A549 (cell line): ENCODE measurements around the gene RNF2. TPM values are rescaled to one million over a fixed set of nuclear protein-coding genes. Genes with fewer than 3 reads are reported as not detected.

Source experiments
- ATAC-seq, 2 experiments: fragments of 200-7000 bp in 1 of 2; fragments of >200 bp in 1 of 2; cut with Nextera tagmentation in 1 of 2; cut with Tn5 transposase in 1 of 2; 3 replicates each; pipeline versions ENCODE4 v1.8.0 to v1.9.1; 2018 to 2020; ENCODE audit warnings: mild to moderate bottlenecking in 1 of 2, moderate library complexity in 1 of 2
- CTCF ChIA-PET: fragments of 300-600 bp; sonication (Branson Sonifier 250); formaldehyde crosslinking; extraction: SDS; loops from one replicate; lab custom pipeline; 2021; ENCODE audit warnings: antibody characterized with exemption, inconsistent platforms; lab: Yijun Ruan, JAX
- POLR2A ChIA-PET: fragments of 350-600 bp; formaldehyde crosslinking; extraction: SDS; loops from one replicate; lab custom pipeline; 2021; ENCODE audit warnings: antibody characterized with exemption, inconsistent platforms; lab: Yijun Ruan, JAX
- DNase-seq, 2 experiments: peaks; one replicate each; pipeline versions ENCODE4 v3.0.0 to v3.0.0-alpha.2; 2011 to 2016; ENCODE audit warnings: low read depth in 1 of 2, low spot score in 1 of 2
- FAIRE-seq: peaks from 2 replicates; lab custom pipeline; 2011; peaks lifted over from hg19 to GRCh38; lab: Jason Lieb, UNC
- H3K27ac ChIP-seq, 2 experiments: fragments of >200 bp; sonication (Bioruptor Twin); formaldehyde crosslinking; 3 replicates each; pipeline ENCODE4 v1.5.1; 2016 to 2017
- H3K4me1 ChIP-seq: fragments of >200 bp; sonication (Bioruptor Twin); formaldehyde crosslinking; 3 replicates; pipeline ENCODE4 v1.6.1; 2016
- H3K4me2 ChIP-seq: fragments of >200 bp; sonication (Bioruptor Twin); formaldehyde crosslinking; 3 replicates; pipeline ENCODE4 v1.6.1; 2016
- H3K4me3 ChIP-seq: fragments of >200 bp; sonication (Bioruptor Twin); formaldehyde crosslinking; 3 replicates; pipeline ENCODE4 v1.5.1; 2016
- H3K9me3 ChIP-seq: fragments of >200 bp; sonication (Bioruptor Twin); formaldehyde crosslinking; 3 replicates; pipeline ENCODE4 v1.6.1; 2016
- CBX2 ChIP-seq: fragments of 200-600 bp; sonication (generic); IDR thresholded peaks from 2 replicates; pipeline ENCODE4 v1.6.1; 2016; ENCODE audit warnings: low read depth, mild to moderate bottlenecking, borderline replicate concordance
- CBX8 ChIP-seq: fragments of 200-600 bp; sonication (generic); IDR thresholded peaks from 2 replicates; pipeline ENCODE4 v1.6.1; 2016
- CEBPB ChIP-seq, 2 experiments: fragments of >200 bp in 1 of 2; sonication (Bioruptor Twin) in 1 of 2; formaldehyde crosslinking in 1 of 2; IDR thresholded peaks; 2 replicates each; pipeline ENCODE4 v1.6.1; 2012 to 2016
- ESRRA ChIP-seq: fragments of 150-350 bp; IDR thresholded peaks from 2 replicates; pipeline ENCODE4 v1.6.1; 2014; ENCODE audit warnings: mild to moderate bottlenecking, low read length, borderline replicate concordance
- GATA3 ChIP-seq: IDR thresholded peaks from 2 replicates; pipeline ENCODE4 v1.6.1; 2012; ENCODE audit warnings: borderline replicate concordance
- HEYL ChIP-seq: fragments of 250-450 bp; sonication (Bioruptor Pico); IDR thresholded peaks from 2 replicates; pipeline ENCODE4 v1.8.0; 2021; ENCODE audit warnings: mild to moderate bottlenecking, moderate library complexity
- HOXB13 ChIP-seq: fragments of 250-450 bp; sonication (Bioruptor Pico); IDR thresholded peaks from 2 replicates; pipeline ENCODE4 v1.5.0; 2020; ENCODE audit warnings: low read depth, mild to moderate bottlenecking, moderate library complexity
- JUN ChIP-seq, 2 experiments: fragments of >200 bp; sonication (Bioruptor Twin); formaldehyde crosslinking; IDR thresholded peaks; 2 replicates in 1 of 2; 3 replicates in 1 of 2; pipeline ENCODE4 v1.6.1; 2016 to 2017
- KDM5A ChIP-seq: fragments of 200-600 bp; sonication (generic); IDR thresholded peaks from 2 replicates; pipeline ENCODE4 v1.6.1; 2016; ENCODE audit warnings: antibody characterized with exemption, mild to moderate bottlenecking
- MYC ChIP-seq: IDR thresholded peaks from 2 replicates; pipeline ENCODE4 v1.6.1; 2012; ENCODE audit warnings: mild to moderate bottlenecking, inconsistent platforms, low read length, improper control_type of control experiment, borderline replicate concordance
- NFE2L2 ChIP-seq: fragments of 150-350 bp; conservative IDR thresholded peaks from 2 replicates; pipeline ENCODE4 v1.6.1; 2014; ENCODE audit warnings: low read length
- NPAS2 ChIP-seq: fragments of 250-450 bp; sonication (Bioruptor Pico); IDR thresholded peaks from 2 replicates; pipeline ENCODE4 v1.8.0; 2022; ENCODE audit warnings: mild to moderate bottlenecking, moderate library complexity, borderline replicate concordance
- NR3C1 ChIP-seq: fragments of >200 bp; sonication (Bioruptor Twin); formaldehyde crosslinking; IDR thresholded peaks from 3 replicates; pipeline ENCODE4 v1.6.1; 2017
- POLR2A ChIP-seq: IDR thresholded peaks from 2 replicates; pipeline ENCODE4 v1.6.1; 2012; ENCODE audit warnings: mild to moderate bottlenecking, low read length
- SMC3 ChIP-seq: fragments of >200 bp; sonication (Bioruptor Twin); formaldehyde crosslinking; IDR thresholded peaks from 3 replicates; pipeline ENCODE4 v1.6.1; 2018; ENCODE audit warnings: inconsistent platforms
- ZNF302 ChIP-seq: fragments of 250-450 bp; sonication (Bioruptor Pico); IDR thresholded peaks from 2 replicates; pipeline ENCODE4 v1.9.0; 2021; ENCODE audit warnings: inconsistent platforms, mild to moderate bottlenecking, moderate library complexity
- WGBS: methylation state at CpG from one replicate; pipeline ENCODE4 v1.1.6; 2017; ENCODE audit errors: missing lambda C conversion rate; 5-methylcytosine and 5-hydroxymethylcytosine counted together
- polyA plus RNA-seq, 4 experiments: library from polyadenylated mRNA; depleted of rRNA in 3 of 4; stranded (reverse); fragments of >200 nt; fragmentation: RNase III in 1 of 4; extraction: RNeasy Plus Mini Kit Qiagen cat#74134 plus additional on column Dnase treatment in 1 of 4; gene quantifications; 2 replicates in 3 of 4; 3 replicates in 1 of 4; pipeline ENCODE4 v1.2.3, GENCODE V29; 2011 to 2017
- TF ChIP-seq, protein P1 (sequence below): IDR thresholded peaks from 2 replicates; pipeline ENCODE4 v1.6.1; 2012; ENCODE audit warnings: low read depth, borderline replicate concordance
- TF ChIP-seq, protein P2 (sequence below): fragments of >200 bp; sonication (Bioruptor Twin); formaldehyde crosslinking; IDR thresholded peaks from 2 replicates; pipeline ENCODE4 v1.6.1; 2016
- TF ChIP-seq, protein P3 (sequence below): IDR thresholded peaks from 2 replicates; pipeline ENCODE4 v1.6.1; 2012
- TF ChIP-seq, protein P4 (sequence below): IDR thresholded peaks from 2 replicates; pipeline ENCODE4 v1.6.1; 2012
- TF ChIP-seq, protein P5 (sequence below): fragments of >200 bp; sonication (Bioruptor Twin); formaldehyde crosslinking; IDR thresholded peaks from 3 replicates; pipeline ENCODE4 v1.6.1; 2016

The RNF2 gene
- polyA plus RNA-seq, 2 of the 4 experiments (the other 2 are of a cell fraction), result 16.6 to 38.2 TPM

DNA sequence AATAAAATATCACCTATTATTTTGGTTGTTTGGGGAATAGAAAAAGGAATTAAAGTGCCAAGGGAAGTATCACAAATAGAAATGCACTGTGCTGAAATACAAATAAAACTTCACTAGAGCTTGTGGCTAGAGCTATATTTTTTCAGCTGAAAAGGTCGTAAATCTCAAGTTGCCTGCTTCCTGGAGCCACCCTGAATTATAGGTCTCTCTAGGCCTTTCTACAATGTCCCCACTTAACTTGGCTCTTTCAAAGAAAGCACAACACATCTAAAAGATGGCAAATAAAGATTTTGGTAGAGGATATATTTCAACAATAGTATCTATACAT is 5.0 kb upstream of the RNF2 start (continued):
- TF ChIP-seq, protein P1, sequence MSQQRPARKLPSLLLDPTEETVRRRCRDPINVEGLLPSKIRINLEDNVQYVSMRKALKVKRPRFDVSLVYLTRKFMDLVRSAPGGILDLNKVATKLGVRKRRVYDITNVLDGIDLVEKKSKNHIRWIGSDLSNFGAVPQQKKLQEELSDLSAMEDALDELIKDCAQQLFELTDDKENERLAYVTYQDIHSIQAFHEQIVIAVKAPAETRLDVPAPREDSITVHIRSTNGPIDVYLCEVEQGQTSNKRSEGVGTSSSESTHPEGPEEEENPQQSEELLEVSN, result no peak
- TF ChIP-seq, protein P2, sequence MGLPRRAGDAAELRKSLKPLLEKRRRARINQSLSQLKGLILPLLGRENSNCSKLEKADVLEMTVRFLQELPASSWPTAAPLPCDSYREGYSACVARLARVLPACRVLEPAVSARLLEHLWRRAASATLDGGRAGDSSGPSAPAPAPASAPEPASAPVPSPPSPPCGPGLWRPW, result no peak
- TF ChIP-seq MYC, result no peak

DNA sequence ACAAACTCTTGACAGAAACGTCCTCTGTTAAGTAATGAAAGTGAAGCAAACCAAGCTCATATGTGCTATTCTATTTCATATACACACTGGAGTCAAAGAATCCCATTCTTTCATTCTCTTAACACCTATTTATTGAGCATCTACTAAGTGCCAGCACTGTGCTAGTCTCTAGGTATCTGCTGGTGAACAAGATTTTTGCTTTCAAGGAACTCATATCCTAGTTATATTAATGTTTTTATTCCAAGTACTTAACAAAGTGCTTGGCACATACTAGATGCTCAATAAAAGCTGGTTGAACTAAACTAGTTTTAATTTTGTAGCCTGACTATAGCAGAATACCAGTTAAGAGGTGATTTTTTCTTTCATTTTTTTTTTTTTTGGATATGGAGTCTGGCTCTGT is 3.6 kb upstream of the RNF2 start:
- CTCF ChIA-PET, result interaction anchor here (0.6 to 1.0 kb wide), 2 partner anchors 45 to 327 kb away, joined by 3 read pairs; no protein-coding TSS in a partner anchor
- H3K4me2 ChIP-seq, result no peak overlapping the region
- DNase-seq (no peak), FAIRE-seq (no peak), ATAC-seq (no peak)
- 4% methylated on average over 1 of the region's 1 CpG for WGBS
- no peaks in the 10 kb centered on the region for H3K9me3 ChIP-seq
- TF ChIP-seq NFE2L2 (no peak), JUN (IDR thresholded peaks at IDR 0.05) (no peak), CEBPB (IDR thresholded peaks at IDR 0.05) (no peak)
- POLR2A ChIA-PET, result no interaction called here
- H3K4me1 ChIP-seq, result peaks cover 2% of the 10 kb centered on the region
- no peak overlapping the region for H3K4me3 ChIP-seq
- H3K27ac ChIP-seq, result no peak overlapping the region

DNA sequence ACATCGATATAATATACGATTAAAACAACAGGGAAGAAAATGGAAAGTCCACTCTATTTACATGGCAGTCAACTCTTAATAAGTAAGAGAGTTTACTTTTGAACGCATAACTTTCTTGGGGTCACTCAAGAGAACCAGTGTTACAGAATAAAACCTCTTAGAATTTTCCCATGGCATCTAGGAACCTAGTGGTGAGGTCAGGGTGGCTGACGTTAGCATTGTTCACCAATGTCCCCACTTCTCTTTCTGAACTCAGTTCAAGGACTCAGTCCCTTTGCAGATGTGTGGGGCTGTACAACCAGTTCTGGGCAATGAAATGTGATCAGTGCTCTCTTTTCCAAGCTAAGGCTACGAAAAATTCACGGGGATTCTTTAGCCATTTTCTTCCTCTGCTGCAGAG is 2.6 kb upstream of the RNF2 start:
- CTCF ChIA-PET, result interaction anchor here (1.3 kb wide), 1 partner anchor 8 kb away, joined by 3 read pairs; no protein-coding TSS in a partner anchor
- Histone ChIP-seq H3K4me3 (no peak overlapping the region), H3K9me3 (no peaks in the 10 kb centered on the region), H3K27ac (no peak overlapping the region)
- POLR2A ChIA-PET, result no interaction called here
- no peak for ATAC-seq
- no peak for DNase-seq
- WGBS, result 90% methylated on average over 6 of the region's 6 CpGs
- no peak for TF ChIP-seq NR3C1
- TF ChIP-seq CBX2, result no peak
- no peak for TF ChIP-seq GATA3
- TF ChIP-seq CEBPB (IDR thresholded peaks at IDR 0.05), result no peak
- no peak for TF ChIP-seq SMC3
- TF ChIP-seq CBX8, result no peak
- no peak for TF ChIP-seq KDM5A
- TF ChIP-seq, protein P3, sequence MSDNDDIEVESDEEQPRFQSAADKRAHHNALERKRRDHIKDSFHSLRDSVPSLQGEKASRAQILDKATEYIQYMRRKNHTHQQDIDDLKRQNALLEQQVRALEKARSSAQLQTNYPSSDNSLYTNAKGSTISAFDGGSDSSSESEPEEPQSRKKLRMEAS, result no peak
- no peak for TF ChIP-seq NPAS2 (CRISPR knock-in tag)
- no peak for TF ChIP-seq ZNF302 (CRISPR knock-in tag)
- TF ChIP-seq, protein P4, sequence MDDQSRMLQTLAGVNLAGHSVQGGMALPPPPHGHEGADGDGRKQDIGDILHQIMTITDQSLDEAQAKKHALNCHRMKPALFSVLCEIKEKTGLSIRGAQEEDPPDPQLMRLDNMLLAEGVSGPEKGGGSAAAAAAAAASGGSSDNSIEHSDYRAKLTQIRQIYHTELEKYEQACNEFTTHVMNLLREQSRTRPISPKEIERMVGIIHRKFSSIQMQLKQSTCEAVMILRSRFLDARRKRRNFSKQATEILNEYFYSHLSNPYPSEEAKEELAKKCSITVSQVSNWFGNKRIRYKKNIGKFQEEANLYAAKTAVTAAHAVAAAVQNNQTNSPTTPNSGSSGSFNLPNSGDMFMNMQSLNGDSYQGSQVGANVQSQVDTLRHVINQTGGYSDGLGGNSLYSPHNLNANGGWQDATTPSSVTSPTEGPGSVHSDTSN, result no peak
- TF ChIP-seq, protein P5, sequence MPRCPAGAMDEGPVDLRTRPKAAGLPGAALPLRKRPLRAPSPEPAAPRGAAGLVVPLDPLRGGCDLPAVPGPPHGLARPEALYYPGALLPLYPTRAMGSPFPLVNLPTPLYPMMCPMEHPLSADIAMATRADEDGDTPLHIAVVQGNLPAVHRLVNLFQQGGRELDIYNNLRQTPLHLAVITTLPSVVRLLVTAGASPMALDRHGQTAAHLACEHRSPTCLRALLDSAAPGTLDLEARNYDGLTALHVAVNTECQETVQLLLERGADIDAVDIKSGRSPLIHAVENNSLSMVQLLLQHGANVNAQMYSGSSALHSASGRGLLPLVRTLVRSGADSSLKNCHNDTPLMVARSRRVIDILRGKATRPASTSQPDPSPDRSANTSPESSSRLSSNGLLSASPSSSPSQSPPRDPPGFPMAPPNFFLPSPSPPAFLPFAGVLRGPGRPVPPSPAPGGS, result no peak
- TF ChIP-seq HOXB13 (CRISPR knock-in tag), result no peak
- no peak for TF ChIP-seq HEYL (CRISPR knock-in tag)
- TF ChIP-seq, protein P1, result no peak
- TF ChIP-seq POLR2A, result no peak
- TF ChIP-seq ESRRA, result no peak
- TF ChIP-seq, all 56 proteins: peak for 0
- Histone ChIP-seq H3K4me2 (no peak overlapping the region), H3K4me1 (peaks cover 12% of the 10 kb centered on the region)
- FAIRE-seq, result no peak
